C4-2B (cell line): ENCODE results near the gene C15orf39.

Experiments
- ZFX ChIP-seq: fragments of 450-650 bp; IDR thresholded peaks from 2 replicates; pipeline ENCODE4 v1.6.1; 2017
- TF ChIP-seq, protein P1 (sequence below): fragments of 450-650 bp; conservative IDR thresholded peaks from 2 replicates; pipeline ENCODE4 v1.5.1; 2017; ENCODE audit warnings: mild to moderate bottlenecking

DNA sequence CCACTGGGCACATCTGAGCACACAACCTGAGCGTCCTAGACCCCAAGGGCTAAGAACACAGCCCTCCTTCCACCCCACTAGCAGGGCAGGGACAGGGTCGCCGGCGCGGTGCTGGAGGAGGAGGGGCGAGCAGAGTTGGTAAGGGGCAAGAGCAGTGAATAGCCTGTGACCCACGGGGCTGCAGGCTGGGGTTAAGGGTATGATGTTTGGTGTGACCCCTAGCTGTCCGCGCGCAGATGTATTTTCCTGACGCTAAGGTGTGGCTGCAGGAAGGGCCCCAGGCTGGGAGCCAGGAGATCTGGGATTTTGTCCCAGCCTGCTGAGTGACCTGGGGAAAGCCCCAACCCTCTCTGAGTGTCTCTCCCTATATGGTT, 1.3 kb upstream of the C15orf39 start:
- TF ChIP-seq, protein P1, sequence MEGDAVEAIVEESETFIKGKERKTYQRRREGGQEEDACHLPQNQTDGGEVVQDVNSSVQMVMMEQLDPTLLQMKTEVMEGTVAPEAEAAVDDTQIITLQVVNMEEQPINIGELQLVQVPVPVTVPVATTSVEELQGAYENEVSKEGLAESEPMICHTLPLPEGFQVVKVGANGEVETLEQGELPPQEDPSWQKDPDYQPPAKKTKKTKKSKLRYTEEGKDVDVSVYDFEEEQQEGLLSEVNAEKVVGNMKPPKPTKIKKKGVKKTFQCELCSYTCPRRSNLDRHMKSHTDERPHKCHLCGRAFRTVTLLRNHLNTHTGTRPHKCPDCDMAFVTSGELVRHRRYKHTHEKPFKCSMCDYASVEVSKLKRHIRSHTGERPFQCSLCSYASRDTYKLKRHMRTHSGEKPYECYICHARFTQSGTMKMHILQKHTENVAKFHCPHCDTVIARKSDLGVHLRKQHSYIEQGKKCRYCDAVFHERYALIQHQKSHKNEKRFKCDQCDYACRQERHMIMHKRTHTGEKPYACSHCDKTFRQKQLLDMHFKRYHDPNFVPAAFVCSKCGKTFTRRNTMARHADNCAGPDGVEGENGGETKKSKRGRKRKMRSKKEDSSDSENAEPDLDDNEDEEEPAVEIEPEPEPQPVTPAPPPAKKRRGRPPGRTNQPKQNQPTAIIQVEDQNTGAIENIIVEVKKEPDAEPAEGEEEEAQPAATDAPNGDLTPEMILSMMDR: no peak
- no peak for TF ChIP-seq ZFX
